Coronary artery (tissue), 2 donors: ENCODE measurements around the gene SLIRP.

ENCODE experiments used
- DNase-seq: peaks from one replicate; pipeline ENCODE4 v3.0.0-alpha.2; 2017; ENCODE audit warnings: low spot score
- H3K27ac ChIP-seq, 2 donors: fragments of 200-600 bp; sonication (generic); one replicate each; pipeline ENCODE4 v1.5.1; 2016 to 2019
- H3K4me3 ChIP-seq: fragments of 200-600 bp; sonication (generic); 2 replicates; pipeline ENCODE4 v1.5.1; 2016; ENCODE audit warnings: mild to moderate bottlenecking, moderate library complexity
- CTCF ChIP-seq: fragments of 200-600 bp; sonication (generic); IDR thresholded peaks from one replicate; pipeline ENCODE4 v1.5.1; 2019; ENCODE audit warnings: antibody characterized with exemption

SLIRP gene

GRCh38 chr14:77710364-77710763 lies 2.5 kb downstream of the SLIRP start:
- no peak for TF ChIP-seq CTCF
- Histone ChIP-seq H3K4me3 (no peak overlapping the region), H3K27ac (no peak overlapping the region)
- DNase-seq, result no peak

- Histone ChIP-seq H3K27ac (no peak overlapping the region), H3K4me3 (no peak overlapping the region)
- TF ChIP-seq CTCF, result no peak
- DNase-seq, result no peak
These were observed 7.0 kb downstream of the SLIRP start for GRCh38 chr14:77714926-77715325.

GRCh38 chr14:77717608-77718305 lies 9.9 kb downstream of the SLIRP start:
- no peak overlapping the region for H3K4me3 ChIP-seq
- no peak for DNase-seq
- H3K27ac ChIP-seq, result no peak overlapping the region
- TF ChIP-seq CTCF, result no peak

DNA sequence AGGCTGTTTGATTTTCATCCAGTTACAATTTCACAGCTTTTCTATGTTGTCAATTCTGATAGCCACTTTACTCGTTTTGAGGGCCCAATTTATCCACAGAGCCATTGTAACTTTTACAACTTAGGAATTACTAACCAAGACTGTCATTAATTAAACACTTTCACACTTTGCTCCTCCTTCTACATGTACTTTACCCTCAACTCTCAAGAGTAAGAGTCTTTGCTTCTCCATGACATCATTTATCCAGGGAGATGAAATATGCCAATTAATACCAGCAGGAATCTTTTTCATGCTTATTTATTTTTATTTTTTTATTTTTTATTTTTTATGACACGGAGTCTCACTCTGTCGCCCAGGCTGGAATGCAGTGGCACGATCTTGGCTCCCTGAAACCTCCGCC lies 13.5 kb downstream of the SLIRP start:
- no peak for TF ChIP-seq CTCF
- Histone ChIP-seq H3K27ac (no peak overlapping the region), H3K4me3 (no peak overlapping the region)
- DNase-seq, result no peak

DNA sequence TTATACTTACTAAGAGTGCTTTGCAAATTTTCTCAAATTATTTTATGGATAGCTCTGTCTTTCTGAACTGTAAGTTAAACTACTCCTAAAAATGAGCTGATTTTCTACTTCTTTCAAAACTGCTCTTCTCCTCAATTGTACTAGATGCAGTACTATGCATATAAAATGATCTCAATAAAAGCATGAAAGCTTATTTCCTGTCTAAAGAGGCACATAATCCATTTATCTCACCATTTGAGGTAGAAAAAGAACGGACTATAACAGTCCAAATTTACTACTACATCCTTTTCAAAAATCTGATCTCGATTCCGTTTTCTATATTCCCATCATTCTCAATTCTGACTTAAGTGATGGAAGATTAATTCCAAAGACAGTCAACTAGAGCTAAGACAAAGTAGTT lies 14.4 kb downstream of the SLIRP start:
- H3K27ac ChIP-seq, result no peak overlapping the region
- no peak for DNase-seq
- no peak for TF ChIP-seq CTCF

DNA sequence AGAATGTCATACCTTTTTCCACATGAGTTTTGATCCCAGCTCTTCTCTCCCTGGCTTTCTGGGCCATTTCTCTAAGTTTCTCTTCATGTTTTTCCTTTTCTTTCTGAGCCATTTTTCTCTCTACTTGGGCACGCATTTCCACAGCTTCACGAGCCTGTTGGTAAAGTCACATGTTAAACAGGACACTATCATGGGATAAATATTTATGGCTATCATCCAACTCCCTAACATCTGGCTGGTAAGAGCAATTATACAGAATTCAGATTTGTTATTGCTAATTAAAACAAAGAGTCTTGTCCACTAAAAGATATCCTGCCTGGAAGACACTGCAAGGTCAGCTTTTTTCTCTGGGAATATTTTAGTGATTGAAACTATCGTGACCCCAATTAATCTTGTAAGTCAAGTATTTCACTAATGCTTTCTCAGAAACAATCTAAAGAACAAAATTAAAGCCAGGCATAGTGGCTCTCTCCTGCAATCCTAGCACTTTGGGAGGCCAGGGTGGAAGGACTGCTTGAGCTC lies 23.1 kb downstream of the SLIRP start:
- Histone ChIP-seq H3K27ac (no peak overlapping the region), H3K4me3 (no peak overlapping the region)
- TF ChIP-seq CTCF, result no peak
- no peak for DNase-seq

More for the DNA sequence above, 14.4 kb downstream of the SLIRP start:
- H3K4me3 ChIP-seq, result no peak overlapping the region

DNA sequence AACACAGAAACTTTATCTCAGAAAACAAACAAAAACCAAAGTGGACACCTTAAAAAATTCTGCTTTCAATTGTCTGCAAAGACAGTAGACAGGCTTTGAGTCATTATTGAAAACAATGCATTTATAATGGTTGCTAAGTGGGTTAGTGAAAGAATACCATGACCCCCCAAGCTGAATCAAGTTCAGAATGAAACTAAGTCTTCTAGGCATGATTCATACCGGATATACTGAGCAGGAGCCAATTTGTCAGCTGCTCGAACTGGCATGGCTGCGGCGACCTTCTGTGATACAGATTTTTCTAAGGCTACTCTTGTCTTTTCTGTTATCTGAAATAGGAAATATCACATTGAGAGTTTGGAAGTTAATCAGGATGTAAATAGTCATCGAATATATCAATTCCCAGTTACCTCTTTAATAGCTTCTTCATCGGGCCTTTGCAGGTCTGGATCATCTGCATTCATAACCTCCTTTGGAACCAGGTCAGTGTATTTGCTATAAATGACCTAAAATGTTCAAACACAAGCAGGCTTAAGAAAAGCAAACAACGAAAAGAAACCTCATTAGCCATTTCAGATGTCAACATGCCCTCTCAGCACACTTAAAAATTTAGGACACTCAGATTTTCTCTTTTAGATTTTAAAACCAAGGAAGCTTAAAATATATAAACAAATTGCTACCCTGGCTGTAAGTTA lies 30.8 kb downstream of the SLIRP start:
- TF ChIP-seq CTCF, result no peak
- H3K27ac ChIP-seq, result no peak overlapping the region
- no peak overlapping the region for H3K4me3 ChIP-seq
- DNase-seq, result no peak
